ENCODE data around the gene ERF. TPM values are rescaled to one million over a fixed set of nuclear protein-coding genes. Genes with fewer than 3 reads are reported as not detected.

Gene ERF
- total and polyA plus RNA-seq, 4 donors = 8.7 to 21.0 (median 13.8) TPM

GRCh38 chr19:42276821-42277220 lies 21.9 kb upstream of the ERF start:
- no peak for DNase-seq (ENCODE audit: low spot score)
- Histone ChIP-seq H3K9ac (ENCODE audit: low read depth in 1 of 2, low read length in 2 of 2) (no peak overlapping the region), H3K27me3 (ENCODE audit: control insufficient read depth in 4 of 4, insufficient read depth in 4 of 4, low read length in 3 of 4) (no peaks in the 10 kb centered on the region), H3K27ac (ENCODE audit: low read depth in 1 of 2, low read length in 2 of 2) (no peak overlapping the region), H3K36me3 (ENCODE audit: control insufficient read depth in 4 of 4, insufficient read depth in 3 of 4, low read depth in 1 of 4, low read length in 3 of 4) (peaks cover 5 to 21% (median 12%) of the 10 kb centered on the region in 4 donors), H3K4me3 (ENCODE audit: low read depth in 1 of 3, low read length in 3 of 3) (no peak overlapping the region), H3K4me1 (ENCODE audit: control insufficient read depth in 4 of 4, insufficient read depth in 4 of 4, low read length in 3 of 4) (peaks cover 22 to 56% (median 39%) of the 10 kb centered on the region in 4 donors), H3K9me3 (ENCODE audit: control insufficient read depth in 4 of 4, low read length in 3 of 4) (no peaks in the 10 kb centered on the region)
- no peak for TF ChIP-seq RXRA (IDR thresholded peaks at IDR 0.05)
- no peak for TF ChIP-seq YY1 (IDR thresholded peaks at IDR 0.05)
- TF ChIP-seq, protein P1, sequence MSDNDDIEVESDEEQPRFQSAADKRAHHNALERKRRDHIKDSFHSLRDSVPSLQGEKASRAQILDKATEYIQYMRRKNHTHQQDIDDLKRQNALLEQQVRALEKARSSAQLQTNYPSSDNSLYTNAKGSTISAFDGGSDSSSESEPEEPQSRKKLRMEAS (IDR thresholded peaks at IDR 0.05) = no peak
- TF ChIP-seq NR2F2 (IDR thresholded peaks at IDR 0.05) = no peak
- TF ChIP-seq FOXA2 (IDR thresholded peaks at IDR 0.05) = no peak
- TF ChIP-seq HNF4A (conservative IDR thresholded peaks at IDR 0.05) = no peak
- no peak for TF ChIP-seq GABPA (IDR thresholded peaks at IDR 0.05 in 1 of 2, conservative IDR thresholded peaks at IDR 0.05 in 1 of 2)
- WGBS = 92% methylated on average over 4 of the region's 4 CpGs

- TF ChIP-seq HNF4G (IDR thresholded peaks at IDR 0.05) = no peak
- no peak for TF ChIP-seq GABPA (IDR thresholded peaks at IDR 0.05 in 1 of 2, conservative IDR thresholded peaks at IDR 0.05 in 1 of 2)
- no peak for TF ChIP-seq FOXA2 (IDR thresholded peaks at IDR 0.05)
- TF ChIP-seq YY1 (IDR thresholded peaks at IDR 0.05) = no peak
- TF ChIP-seq ZBTB33 (IDR thresholded peaks at IDR 0.05) = no peak
- TF ChIP-seq, protein P1 (IDR thresholded peaks at IDR 0.05) = no peak
- TF ChIP-seq REST (IDR thresholded peaks at IDR 0.05) = no peak
- TF ChIP-seq HNF4A (conservative IDR thresholded peaks at IDR 0.05) = no peak
- no peak for TF ChIP-seq EGR1 (IDR thresholded peaks at IDR 0.05; ENCODE audit: low read depth in 2 of 2)
- no peak for TF ChIP-seq NR2F2 (IDR thresholded peaks at IDR 0.05)
- TF ChIP-seq CTCF (IDR thresholded peaks at IDR 0.05; ENCODE audit: low read depth, low read length, missing input control) = no peak
- no peak for TF ChIP-seq JUND (IDR thresholded peaks at IDR 0.05)
- H3K9ac ChIP-seq (ENCODE audit: low read depth in 1 of 2, low read length in 2 of 2) = no peak overlapping the region
- peaks cover 23 to 59% (median 39%) of the 10 kb centered on the region in 4 donors for H3K4me1 ChIP-seq (ENCODE audit: control insufficient read depth in 4 of 4, insufficient read depth in 4 of 4, low read length in 3 of 4)
- H3K27me3 ChIP-seq (ENCODE audit: control insufficient read depth in 4 of 4, insufficient read depth in 4 of 4, low read length in 3 of 4) = no peaks in the 10 kb centered on the region
- H3K9me3 ChIP-seq (ENCODE audit: control insufficient read depth in 4 of 4, low read length in 3 of 4) = no peaks in the 10 kb centered on the region
- H3K27ac ChIP-seq (ENCODE audit: low read depth in 1 of 2, low read length in 2 of 2) = no peak overlapping the region
- peaks cover 5 to 21% (median 12%) of the 10 kb centered on the region in 4 donors for H3K36me3 ChIP-seq (ENCODE audit: control insufficient read depth in 4 of 4, insufficient read depth in 3 of 4, low read depth in 1 of 4, low read length in 3 of 4)
- no peak overlapping the region for H3K4me3 ChIP-seq (ENCODE audit: low read depth in 1 of 3, low read length in 3 of 3)
- 80% methylated on average over 3 of the region's 3 CpGs for WGBS
- DNase-seq (ENCODE audit: low spot score) = no peak
Measured at GRCh38 chr19:42276284-42276683, 21.4 kb upstream of the ERF start.

Data from liver (tissue), 9 donors.